ENCODE results near the gene LRRK1.

DNA sequence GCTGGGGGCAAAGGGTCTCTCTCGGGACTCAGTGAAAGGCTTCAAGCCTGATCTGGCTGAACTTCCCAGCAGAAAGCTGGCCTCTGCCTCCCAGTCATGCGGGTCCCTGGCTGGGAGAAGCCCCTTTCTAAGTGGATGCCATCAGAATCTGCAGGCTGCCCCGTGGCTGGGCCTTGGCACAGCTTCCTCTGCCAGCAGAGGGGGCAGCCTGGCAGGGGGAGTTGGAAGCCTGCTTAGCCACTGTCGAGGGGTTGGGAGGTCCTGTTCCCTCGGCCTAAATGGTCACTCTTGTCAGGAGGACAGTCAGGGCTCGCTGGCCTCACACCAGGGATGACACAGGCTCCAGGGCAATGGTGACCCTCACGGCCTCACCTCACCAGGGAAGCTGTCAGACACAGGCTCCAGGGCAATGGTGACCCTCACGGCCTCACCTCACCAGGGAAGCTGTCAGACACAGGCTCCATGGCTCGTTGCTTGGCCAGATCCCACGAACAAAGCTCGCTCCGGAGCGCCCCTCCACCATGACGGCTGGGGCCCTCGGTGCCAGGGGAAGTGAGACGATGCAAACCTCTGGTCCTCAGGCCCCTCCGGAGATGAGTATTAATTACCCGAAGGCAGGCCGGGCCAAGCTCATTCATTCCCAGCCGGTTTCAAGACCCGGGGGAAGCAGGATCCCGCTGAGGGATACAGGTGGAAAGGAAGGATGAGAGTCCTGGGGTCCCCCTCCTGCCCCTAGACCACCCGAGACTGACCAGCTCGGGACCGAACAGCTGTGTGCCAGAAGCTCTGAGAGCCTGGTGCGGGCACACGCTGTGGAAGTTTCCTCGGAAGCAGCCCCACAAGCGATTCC lies 181.7 kb downstream of the LRRK1 start:
- TF ChIP-seq, protein P1, sequence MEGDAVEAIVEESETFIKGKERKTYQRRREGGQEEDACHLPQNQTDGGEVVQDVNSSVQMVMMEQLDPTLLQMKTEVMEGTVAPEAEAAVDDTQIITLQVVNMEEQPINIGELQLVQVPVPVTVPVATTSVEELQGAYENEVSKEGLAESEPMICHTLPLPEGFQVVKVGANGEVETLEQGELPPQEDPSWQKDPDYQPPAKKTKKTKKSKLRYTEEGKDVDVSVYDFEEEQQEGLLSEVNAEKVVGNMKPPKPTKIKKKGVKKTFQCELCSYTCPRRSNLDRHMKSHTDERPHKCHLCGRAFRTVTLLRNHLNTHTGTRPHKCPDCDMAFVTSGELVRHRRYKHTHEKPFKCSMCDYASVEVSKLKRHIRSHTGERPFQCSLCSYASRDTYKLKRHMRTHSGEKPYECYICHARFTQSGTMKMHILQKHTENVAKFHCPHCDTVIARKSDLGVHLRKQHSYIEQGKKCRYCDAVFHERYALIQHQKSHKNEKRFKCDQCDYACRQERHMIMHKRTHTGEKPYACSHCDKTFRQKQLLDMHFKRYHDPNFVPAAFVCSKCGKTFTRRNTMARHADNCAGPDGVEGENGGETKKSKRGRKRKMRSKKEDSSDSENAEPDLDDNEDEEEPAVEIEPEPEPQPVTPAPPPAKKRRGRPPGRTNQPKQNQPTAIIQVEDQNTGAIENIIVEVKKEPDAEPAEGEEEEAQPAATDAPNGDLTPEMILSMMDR (IDR thresholded peaks at IDR 0.05), result no peak
- TF ChIP-seq POLR2A (IDR thresholded peaks at IDR 0.05), result no peak
